SH-SY5Y (cell line): Measurements from ENCODE around the gene MOB3B.

Source experiments
- GATA2 ChIP-seq: IDR thresholded peaks from 2 replicates; pipeline ENCODE4 v1.6.1; 2011; ENCODE audit warnings: mild to moderate bottlenecking, low read depth, low read length
- GATA3 ChIP-seq: IDR thresholded peaks from 2 replicates; pipeline ENCODE4 v1.6.1; 2011; ENCODE audit warnings: low read depth, mild to moderate bottlenecking, low read length, moderate library complexity

Gene MOB3B

DNA sequence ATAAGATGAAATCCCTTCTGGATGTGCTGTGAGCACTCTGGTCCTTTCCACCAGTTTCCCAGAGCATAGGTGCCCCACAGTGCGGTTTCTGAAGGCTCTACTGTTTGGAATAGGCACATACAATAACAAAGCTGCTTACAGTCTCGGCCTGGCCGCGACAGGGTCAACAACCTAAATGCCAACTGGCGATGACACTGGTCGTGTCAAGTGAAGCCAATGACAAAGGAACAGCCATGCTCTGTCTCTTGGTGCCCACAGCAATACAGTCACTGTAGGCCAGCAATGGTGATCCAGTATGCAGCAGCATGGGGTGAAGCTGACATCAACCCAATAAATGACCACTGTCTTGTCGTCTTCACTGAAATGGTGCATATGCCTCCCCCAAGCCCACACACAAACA lies 184.8 kb downstream of the MOB3B start:
- no peak for TF ChIP-seq GATA2
- TF ChIP-seq GATA3 = no peak

DNA sequence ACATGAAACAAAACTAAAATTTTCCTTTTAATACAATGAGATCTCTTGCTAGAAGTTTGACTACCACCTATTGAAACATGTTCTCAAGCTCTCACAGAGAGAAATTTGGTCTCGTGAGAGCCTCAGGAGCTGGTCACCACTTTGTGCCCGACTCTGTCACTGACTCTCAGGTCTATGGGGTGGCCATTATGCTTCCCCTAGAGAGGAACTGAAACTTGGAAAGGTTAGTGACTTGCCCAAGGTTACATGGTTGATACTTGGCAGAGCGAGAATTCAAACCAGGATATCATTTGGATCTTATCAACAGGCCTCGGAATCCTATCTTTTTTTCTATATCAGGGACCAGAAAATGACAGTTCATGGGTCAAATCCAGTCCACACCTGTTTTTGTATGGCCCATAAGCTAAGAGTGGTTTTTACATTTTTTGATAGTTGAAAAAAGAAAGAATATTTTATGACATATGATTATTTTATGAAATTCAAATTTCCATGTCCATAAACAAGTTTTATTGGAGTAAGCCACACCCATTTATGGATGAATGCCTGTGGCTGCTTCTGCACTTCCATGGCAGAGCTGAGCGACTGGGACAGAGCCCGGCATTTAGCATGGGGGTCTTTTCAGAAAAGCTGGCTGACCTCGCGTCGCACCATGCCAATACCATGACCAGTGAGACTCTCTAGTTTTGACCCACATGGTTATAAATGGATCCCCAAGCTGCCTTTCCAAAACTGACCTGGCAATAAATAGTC lies 187.9 kb downstream of the MOB3B start:
- TF ChIP-seq GATA2 = no peak
- TF ChIP-seq GATA3 = no peak

DNA sequence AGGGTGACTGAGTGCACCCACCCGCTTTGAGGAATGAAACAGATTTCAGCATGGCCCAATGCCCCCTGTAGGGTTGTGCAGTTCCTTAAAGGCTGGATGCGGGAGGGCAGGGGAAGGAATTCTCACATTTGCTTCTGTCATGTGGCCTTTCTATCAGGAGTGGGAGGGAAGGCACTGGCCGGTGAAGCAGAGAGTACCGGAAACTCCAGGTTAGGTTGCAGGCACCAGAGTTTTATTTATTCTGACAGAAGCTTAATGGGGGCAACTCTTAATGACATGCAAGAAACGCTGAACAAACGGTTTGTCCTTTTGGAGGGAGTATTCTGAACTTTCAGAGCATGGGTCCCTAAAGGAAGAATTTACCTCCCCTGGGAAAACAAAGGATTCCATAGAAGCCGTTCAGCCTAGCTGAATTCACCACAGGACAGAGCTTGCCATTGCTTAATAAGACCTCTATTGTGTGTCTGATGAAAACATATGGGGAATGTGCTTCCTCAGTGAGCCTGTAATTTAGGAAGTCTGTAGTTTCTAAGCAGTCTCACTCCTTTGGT lies 188.6 kb downstream of the MOB3B start:
- TF ChIP-seq GATA2 = no peak
- no peak for TF ChIP-seq GATA3

GRCh38 chr9:27340285-27340674 lies 189.3 kb downstream of the MOB3B start:
- TF ChIP-seq GATA3 = no peak
- no peak for TF ChIP-seq GATA2

- no peak for TF ChIP-seq GATA2
- no peak for TF ChIP-seq GATA3
Observed at GRCh38 chr9:27339661-27340284, 189.8 kb downstream of the MOB3B start.

DNA sequence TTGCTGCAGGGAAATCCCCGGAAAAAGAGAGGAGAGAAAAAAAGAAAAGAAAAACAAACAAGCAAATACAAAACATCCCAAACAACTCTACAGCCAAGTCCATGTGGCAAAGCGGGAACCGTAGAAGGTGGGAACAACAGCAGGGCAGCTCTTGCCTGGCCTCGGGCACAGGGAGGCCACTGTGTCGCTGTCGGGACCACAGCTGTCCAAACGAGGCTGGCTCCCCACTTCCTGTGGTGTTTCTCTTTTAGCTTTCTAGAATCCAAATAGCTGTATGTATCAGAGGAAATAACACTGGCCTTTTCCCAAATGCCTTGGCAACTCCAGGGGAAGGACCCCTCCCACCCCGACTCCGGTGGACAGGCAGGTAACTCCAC lies 191.1 kb downstream of the MOB3B start:
- no peak for TF ChIP-seq GATA2
- no peak for TF ChIP-seq GATA3

DNA sequence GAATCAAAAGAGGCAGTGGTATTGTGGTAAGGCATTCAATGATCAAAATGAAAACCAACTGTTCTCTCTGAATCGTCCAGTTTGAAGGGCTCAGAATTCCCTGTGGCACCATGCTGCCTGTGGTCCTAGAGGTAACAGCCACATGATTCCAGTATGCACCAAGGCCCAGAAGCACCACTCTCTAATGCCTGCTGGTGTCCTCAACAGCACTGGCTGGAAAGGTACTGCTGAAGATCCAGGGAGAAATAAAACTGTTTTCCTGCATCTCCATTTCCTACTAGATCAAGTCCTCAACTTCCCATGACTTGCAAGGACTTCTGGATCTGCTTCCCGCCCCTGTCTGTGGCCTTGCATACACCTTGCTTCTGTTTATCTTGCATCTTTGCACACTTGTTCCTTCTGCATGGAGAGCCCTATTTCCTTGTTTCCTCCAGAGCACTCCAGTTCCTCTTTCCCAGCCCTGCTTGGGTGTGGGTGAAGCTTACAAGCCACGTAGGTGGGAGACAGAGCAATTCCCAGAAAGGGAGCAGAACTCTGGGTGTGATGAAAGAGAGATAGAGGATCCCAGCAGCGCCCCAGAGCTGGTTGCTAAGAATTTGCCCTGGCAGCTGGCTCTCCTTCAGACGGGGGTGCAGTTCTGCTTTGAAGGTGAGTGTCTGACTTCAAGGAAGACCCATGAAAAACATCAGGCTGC lies 191.6 kb downstream of the MOB3B start:
- no peak for TF ChIP-seq GATA3
- no peak for TF ChIP-seq GATA2

DNA sequence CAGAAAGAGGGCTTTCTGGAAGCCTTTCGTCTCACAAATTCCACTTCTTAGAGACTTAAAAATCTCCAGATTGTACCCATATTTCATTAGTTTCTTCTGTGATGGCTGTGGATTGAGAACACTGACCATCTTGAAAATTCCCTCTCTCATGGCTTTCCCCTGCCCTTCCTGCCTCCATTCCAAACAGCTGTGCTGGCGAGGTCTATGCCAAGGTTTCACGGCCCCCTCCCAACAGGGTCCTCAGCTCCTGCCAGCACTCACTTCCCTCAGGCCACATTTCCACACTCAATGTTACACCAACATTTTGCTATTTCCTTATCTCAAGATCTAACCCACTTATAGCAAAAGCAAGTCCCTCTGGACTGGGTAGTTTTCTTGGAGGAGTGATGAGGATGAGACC lies 192.4 kb downstream of the MOB3B start:
- TF ChIP-seq GATA2 = no peak
- TF ChIP-seq GATA3 = no peak

DNA sequence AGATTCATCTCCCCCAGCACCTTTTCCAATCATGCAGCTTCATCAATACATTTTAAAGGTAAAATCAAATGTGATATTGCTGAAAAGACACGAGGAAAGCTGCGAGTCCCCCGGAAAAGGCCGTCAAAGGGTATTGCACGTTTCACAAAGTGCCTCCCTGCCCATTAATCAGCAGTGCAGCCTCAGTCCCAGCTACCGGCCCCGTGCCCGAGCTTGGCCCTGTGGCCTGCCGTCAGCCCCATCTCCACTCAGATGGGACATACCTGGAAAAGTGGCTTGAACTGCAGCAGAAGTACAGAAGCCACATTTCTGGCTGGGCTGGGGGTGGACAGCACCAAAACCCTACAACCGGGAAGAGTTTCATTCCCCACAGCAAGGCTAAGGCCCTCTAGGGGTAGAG lies 192.8 kb downstream of the MOB3B start:
- TF ChIP-seq GATA2 (no peak), GATA3 (no peak)

DNA sequence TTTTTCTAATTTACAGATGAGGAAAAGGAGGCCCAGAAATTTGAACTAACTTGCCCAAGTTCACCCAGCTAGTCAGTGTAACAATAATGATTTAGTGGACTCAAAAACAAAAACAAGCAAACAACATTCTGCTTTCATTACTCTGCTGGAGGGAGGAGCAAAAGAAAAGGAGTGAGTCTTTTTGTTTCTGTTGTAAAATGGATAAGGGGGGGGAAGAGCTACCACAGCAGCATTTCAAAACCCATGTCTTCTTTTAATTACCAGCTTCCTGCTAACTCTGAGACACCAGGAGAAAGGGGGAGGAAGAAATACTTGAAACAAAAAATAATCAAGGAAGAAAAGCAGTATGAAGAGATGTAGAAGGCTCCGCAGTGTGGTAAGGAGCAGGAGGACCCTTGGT lies 193.5 kb downstream of the MOB3B start:
- TF ChIP-seq GATA2 = no peak
- no peak for TF ChIP-seq GATA3

DNA sequence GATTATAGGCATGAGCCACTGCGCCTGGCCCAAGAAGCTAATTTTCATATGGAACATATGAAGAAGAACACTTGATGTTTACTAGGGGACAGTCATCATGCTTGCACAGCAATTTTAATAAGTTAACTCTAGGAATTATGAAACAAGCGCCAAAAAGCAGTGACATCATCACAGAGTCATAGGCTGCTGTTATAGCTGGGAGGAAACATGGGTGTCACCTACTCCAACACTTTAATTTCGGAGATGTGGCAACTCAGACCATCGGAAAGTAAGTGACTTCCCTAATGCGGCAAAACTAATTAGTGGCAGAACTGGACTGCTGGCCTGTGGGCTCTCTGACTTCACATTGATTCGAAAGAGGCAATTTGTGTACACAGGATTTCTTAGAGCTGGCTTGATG lies 194.5 kb downstream of the MOB3B start:
- no peak for TF ChIP-seq GATA3
- TF ChIP-seq GATA2 = no peak

DNA sequence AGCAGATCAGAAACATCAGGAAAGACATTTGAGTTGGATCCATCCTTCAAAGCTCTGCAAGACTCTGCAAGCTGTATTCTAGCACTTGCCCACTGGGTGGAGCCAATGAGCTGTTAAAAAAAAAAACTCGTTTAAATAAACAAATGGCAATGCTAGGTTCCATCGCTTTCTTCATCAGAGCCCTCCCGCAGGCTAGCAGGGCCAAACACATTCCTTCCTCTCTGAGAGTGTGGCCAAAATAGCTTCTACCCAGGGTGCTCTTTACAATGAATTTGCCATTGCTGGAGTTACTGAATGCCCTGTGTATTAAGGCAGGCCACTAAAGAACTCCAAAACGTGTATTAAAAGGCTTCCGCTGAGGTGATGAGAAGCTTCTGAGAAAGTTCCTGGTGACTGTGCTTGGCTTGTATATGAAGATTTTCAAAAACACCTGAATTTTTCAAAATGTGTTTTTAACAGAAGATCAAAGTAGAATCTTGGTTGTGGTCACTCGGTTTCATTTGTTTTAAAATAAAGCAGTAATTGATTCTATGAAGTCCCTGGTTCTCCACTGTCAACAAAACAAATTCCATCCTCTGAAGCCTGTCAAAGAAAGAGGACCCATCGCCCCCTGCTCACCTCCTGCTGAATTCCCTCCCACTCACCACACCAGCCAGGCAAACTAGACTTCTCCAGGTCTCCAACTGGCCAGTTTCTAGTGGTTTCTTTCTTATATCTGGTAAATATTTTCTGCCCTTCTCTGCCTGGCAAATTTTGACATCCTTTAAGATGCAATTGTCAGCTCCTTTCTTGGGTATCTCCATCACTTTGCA lies 196.2 kb downstream of the MOB3B start:
- TF ChIP-seq GATA2 (no peak), GATA3 (no peak)

DNA sequence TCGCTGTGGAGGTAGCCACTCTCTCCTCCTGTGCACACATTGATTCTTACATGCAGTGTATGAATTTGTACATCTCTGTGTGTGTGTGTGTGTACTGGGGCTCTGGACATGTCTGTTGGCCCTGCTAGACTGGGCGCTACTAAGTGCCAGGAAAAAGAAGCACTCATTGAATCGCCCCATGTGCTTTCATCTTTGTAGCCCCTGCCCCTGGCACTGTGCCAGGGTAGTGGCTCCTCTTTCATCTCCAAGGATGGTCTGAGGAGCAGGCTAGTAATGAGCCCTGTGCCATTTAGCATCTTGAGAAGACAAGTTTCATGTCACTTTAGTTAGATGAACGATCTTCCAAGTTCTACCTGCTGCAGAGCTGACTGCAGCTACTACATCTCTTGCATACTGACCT lies 198.2 kb downstream of the MOB3B start:
- TF ChIP-seq GATA2 = no peak
- TF ChIP-seq GATA3 = no peak

DNA sequence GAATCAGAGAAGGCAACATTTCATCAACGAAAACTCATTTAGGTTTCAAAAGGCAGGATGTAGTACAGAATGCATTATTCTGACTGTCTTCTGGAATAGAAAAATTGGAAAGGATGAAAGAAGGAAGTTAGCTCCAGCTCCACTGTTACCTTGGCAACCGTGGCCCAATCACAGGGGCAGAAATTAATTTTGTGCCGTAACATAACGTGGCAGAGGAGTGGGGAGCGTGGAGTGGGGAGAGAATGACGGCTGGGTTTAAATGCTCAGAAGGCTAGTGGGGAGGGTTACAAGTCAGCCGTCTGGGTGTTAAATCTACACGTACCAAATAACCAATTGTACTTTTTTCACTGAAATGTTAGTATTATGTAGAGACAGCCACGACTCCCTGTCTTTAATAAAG lies 200.3 kb downstream of the MOB3B start:
- TF ChIP-seq GATA2 = no peak
- TF ChIP-seq GATA3 = no peak
